ENCODE results near the gene TSPAN18. TPM values are rescaled to one million over a fixed set of nuclear protein-coding genes. Genes with fewer than 3 reads are reported as not detected.
"Not testable (repeated sequence)": the region's sequence is repeated elsewhere in the genome, so short reads cannot be mapped to it uniquely, and the experiment has no call there.

The TSPAN18 gene
- total and polyA plus RNA-seq, 11 donors = 40.0 to 151 (median 74.9) TPM

DNA sequence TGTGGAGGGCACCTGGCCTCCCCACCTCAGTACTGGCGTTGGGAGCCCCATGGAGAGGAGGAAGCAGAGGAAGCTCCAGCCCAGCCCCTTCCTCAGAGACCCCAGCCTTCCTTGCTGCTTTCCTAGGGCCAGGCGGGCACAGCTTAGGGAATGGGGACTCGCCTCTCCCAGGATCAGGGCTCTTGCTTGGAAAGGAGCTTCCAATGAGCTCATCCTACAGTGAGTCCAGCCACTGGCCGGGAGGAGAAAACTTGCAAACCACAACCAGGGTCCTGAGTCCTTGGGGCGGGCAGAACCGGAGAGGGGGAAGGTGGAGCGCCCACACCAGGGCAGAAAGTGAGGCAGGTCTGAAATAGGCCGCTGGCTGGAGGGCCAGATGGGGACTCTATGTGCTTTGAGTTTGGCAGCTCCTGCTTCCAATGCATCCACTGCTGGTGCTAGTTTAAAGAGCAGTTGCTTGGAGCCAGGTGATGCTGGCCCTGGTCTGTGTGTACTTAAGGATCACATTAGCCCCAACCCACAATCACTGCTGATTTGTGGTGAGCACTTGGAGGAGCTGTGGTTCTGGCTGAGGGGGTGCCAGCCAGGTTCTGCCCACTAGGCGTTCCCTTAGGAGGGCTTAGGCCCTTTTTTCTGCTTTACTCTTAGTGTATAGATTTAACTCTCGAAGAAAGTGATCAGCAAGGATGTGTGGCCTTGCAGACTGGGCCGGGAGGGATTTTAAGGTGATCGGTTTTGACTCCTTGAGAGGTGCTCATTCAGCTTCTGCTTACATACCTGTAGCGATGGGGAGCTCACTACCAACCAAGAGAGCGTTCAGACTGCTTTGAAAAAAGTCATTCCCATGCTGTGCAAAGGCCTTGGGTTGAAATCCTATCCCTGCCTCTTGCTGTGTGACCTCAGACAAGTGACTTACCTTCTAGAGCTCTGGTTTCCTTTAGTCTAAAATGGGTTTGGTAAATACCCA, 142.0 kb downstream of the TSPAN18 start:
- TF ChIP-seq POLR2A (IDR thresholded peaks at IDR 0.05) = no peak
- TF ChIP-seq, protein P1, sequence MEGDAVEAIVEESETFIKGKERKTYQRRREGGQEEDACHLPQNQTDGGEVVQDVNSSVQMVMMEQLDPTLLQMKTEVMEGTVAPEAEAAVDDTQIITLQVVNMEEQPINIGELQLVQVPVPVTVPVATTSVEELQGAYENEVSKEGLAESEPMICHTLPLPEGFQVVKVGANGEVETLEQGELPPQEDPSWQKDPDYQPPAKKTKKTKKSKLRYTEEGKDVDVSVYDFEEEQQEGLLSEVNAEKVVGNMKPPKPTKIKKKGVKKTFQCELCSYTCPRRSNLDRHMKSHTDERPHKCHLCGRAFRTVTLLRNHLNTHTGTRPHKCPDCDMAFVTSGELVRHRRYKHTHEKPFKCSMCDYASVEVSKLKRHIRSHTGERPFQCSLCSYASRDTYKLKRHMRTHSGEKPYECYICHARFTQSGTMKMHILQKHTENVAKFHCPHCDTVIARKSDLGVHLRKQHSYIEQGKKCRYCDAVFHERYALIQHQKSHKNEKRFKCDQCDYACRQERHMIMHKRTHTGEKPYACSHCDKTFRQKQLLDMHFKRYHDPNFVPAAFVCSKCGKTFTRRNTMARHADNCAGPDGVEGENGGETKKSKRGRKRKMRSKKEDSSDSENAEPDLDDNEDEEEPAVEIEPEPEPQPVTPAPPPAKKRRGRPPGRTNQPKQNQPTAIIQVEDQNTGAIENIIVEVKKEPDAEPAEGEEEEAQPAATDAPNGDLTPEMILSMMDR (IDR thresholded peaks at IDR 0.05) = no peak
- intact Hi-C loops (cut with DNase I) = loop anchor here in 3 of 10 donors (2.0 to 10.0 kb wide), 6 partner anchors 22 to 144 kb away; partner anchors contain the start of gene TSPAN18 (in 2 of the 3)
- ATAC-seq = peak; percentile 10 to 53 (median 41)
- H3K9me3 ChIP-seq = peaks cover 0 to 7% (median 0%) of the 10 kb centered on the region in 12 donors
- peak overlapping the region in 2 of 12 donors; percentile 23 to 64 for H3K27ac ChIP-seq
- WGBS, 4 donors = 84 to 92% (median 91%) methylated on average over 14 of the region's 14 CpGs
- peaks cover 0 to 13% (median 0%) of the 10 kb centered on the region in 9 donors for H3K36me3 ChIP-seq
- no peak for DNase-seq
- H3K27me3 ChIP-seq = no peaks in the 10 kb centered on the region
- H3K4me3 ChIP-seq = no peak overlapping the region
- H3K4me1 ChIP-seq = peaks cover 0 to 34% (median 6%) of the 10 kb centered on the region in 12 donors

DNA sequence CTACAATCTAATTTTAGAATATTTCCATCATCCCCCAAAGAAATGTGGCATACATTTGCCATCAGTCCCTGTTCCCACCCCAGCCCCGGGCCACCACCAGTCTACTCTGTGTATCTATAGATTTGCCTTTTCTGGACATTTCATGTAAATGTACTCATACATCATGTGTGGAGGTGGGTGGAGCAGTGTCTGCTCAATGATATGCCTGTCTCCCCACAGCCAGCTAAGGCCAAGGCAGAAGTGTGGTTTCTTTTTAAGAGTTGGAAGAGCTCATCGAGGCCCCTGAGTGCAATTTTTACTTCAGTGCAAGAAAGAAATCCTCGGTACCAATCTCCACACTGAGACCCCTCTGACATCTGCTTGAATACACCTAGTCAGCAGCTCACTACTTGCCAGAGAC, 143.4 kb downstream of the TSPAN18 start:
- TF ChIP-seq POLR2A (IDR thresholded peaks at IDR 0.05) = no peak
- TF ChIP-seq, protein P1 (IDR thresholded peaks at IDR 0.05) = no peak
- no peaks in the 10 kb centered on the region for H3K27me3 ChIP-seq
- WGBS, 4 donors = 58 to 77% (median 67%) methylated on average over 3 of the region's 3 CpGs

DNA sequence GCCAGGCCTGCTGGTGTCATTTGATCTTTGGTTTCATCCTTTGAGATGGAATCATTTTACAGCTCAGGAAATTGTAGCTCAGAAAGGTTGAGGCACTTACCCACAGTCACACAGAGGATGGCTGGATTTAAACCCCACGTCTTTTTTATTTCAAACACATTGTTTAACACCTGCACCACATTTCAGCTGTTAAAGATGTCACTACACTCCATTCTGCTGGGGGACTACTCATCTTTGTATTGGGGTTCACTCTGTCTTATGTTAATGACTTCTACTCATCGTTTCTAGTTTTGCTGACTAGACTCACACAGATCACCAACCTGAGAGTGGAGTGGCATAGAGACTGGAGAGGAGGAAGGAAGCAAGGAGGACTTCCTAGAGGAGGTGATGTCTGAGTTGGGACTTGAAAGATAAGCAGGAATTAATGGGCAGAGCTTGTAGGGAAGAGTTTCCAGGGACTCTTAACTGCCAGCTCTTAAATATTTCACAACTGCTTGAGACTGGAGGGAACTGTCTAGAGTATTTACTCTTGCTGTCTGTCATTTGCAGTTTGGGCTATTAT, 143.9 kb downstream of the TSPAN18 start:
- no peaks in the 10 kb centered on the region for H3K27me3 ChIP-seq
- no peak for DNase-seq
- no peak for ATAC-seq
- H3K4me1 ChIP-seq = peaks cover 0 to 29% (median 5%) of the 10 kb centered on the region in 12 donors
- H3K36me3 ChIP-seq = peaks cover 0 to 13% (median 0%) of the 10 kb centered on the region in 9 donors
- no peak for TF ChIP-seq POLR2A (IDR thresholded peaks at IDR 0.05)
- TF ChIP-seq, protein P1 (IDR thresholded peaks at IDR 0.05) = no peak
- WGBS, 4 donors = 81 to 92% (median 83%) methylated on average over 2 of the region's 2 CpGs
- H3K9me3 ChIP-seq = peaks cover 0 to 7% (median 0%) of the 10 kb centered on the region in 12 donors
- no peak overlapping the region for H3K4me3 ChIP-seq
- peak overlapping the region in 1 of 12 donors; percentile 64 for H3K27ac ChIP-seq
- intact Hi-C loops (cut with DNase I) = loop anchor here in 1 of 10 donors (10.0 kb wide), 1 partner anchor 64 kb away; no protein-coding TSS in a partner anchor

More for the DNA sequence above, 143.4 kb downstream of the TSPAN18 start:
- no peak for ATAC-seq
- Histone ChIP-seq H3K4me1 (peaks cover 0 to 34% (median 6%) of the 10 kb centered on the region in 12 donors), H3K27ac (peak overlapping the region in 1 of 12 donors; percentile 64), H3K9me3 (peaks cover 0 to 7% (median 0%) of the 10 kb centered on the region in 12 donors), H3K4me3 (no peak overlapping the region), H3K36me3 (peaks cover 0 to 13% (median 0%) of the 10 kb centered on the region in 9 donors)
- no peak for DNase-seq
- intact Hi-C loops (cut with DNase I) = loop anchor here in 1 of 10 donors (10.0 kb wide), 1 partner anchor 65 kb away; no protein-coding TSS in a partner anchor

DNA sequence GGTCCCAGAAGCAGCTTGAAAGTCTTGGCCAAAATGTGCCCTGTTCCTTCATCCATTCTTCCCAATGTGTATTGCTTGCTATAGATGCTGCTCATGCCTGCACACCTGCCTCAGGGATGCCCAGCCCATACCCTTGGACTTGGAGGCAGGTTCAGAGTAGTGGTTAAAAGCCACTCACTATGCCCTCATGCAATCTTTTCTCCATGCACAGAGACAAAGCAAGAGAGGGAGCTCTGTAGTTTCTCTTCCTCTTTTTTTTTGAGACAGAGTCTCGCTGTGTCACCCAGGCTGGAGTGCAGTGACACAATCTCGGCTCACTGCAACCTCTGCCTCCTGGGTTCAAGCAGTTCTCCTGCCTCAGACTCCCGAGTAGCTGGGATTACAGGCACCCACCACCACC, 144.9 kb downstream of the TSPAN18 start:
- intact Hi-C loops (cut with DNase I) = loop anchor here in 1 of 10 donors (10.0 kb wide), 1 partner anchor 63 kb away; no protein-coding TSS in a partner anchor
- 75 to 100% (median 89%) methylated on average over 3 of the region's 3 CpGs for WGBS, 4 donors
- H3K9me3 ChIP-seq, H3K27me3 ChIP-seq, H3K4me3 ChIP-seq, H3K27ac ChIP-seq, ATAC-seq, DNase-seq: not testable (repeated sequence)
- Histone ChIP-seq H3K4me1 (peaks cover 0 to 25% (median 0%) of the 10 kb centered on the region in 12 donors), H3K36me3 (peaks cover 0 to 13% (median 0%) of the 10 kb centered on the region in 9 donors)
